SJCRH30 (cell line): ENCODE measurements around the gene BRMS1L. TPM values are rescaled to one million over a fixed set of nuclear protein-coding genes. Genes with fewer than 3 reads are reported as not detected.
"Not testable (repeated sequence)": the region's sequence is repeated elsewhere in the genome, so short reads cannot be mapped to it uniquely, and the experiment has no call there.

Experiments
- DNase-seq, 2 experiments: peaks; one replicate each; pipeline ENCODE4 v3.0.0-alpha.2; 2015 to 2020
- H3K27ac ChIP-seq: fragments of 250-450 bp; sonication (Bioruptor Pico); 2 replicates; pipeline ENCODE4 v1.5.1; 2020; ENCODE audit warnings: mild to moderate bottlenecking, moderate library complexity
- H3K27me3 ChIP-seq: fragments of 250-450 bp; sonication (Bioruptor Pico); 2 replicates; pipeline ENCODE4 v1.5.1; 2020; ENCODE audit warnings: mild to moderate bottlenecking, moderate library complexity
- H3K36me3 ChIP-seq: fragments of 250-450 bp; sonication (Bioruptor Pico); 2 replicates; pipeline ENCODE4 v1.5.1; 2020; ENCODE audit warnings: mild to moderate bottlenecking, moderate library complexity
- H3K4me1 ChIP-seq: fragments of 250-450 bp; sonication (Bioruptor Pico); 2 replicates; pipeline ENCODE4 v1.5.1; 2020; ENCODE audit warnings: mild to moderate bottlenecking, moderate library complexity
- H3K4me3 ChIP-seq: fragments of 250-450 bp; sonication (Bioruptor Pico); 2 replicates; pipeline ENCODE4 v1.5.1; 2020; ENCODE audit warnings: mild to moderate bottlenecking, moderate library complexity
- H3K9me3 ChIP-seq: fragments of 250-450 bp; sonication (Bioruptor Pico); replicated peaks from 2 replicates; pipeline ENCODE4 v1.5.1; 2020; ENCODE audit warnings: mild to moderate bottlenecking, moderate library complexity
- total RNA-seq: library from RNA; depleted of rRNA; stranded (reverse); fragments of >200 nt; shearing (Covaris generic); gene quantifications from 2 replicates; pipeline ENCODE4 v1.2.3, GENCODE V29; 2014

BRMS1L gene
- total RNA-seq, 1 experiment from 2014 or later = 19.7 TPM

DNA sequence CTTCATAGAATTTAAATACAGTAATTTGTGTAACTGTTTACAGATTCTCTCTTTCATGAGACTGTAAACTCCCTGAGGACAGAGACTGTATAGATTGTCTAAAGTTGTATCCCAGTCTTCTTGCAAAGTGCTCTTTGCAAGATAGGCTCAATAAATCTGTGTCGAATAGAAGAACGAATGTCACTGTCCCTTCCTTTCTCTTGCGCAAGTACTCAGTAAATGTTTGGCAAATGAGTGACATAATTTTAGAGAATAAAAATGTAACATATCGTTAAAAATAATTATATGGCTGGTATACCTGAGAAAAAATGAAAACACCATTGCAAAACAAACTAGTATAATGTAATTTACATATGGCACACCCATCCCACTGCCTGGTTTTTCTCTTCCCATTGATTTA is 15.2 kb upstream of the BRMS1L start:
- no peak overlapping the region for H3K4me3 ChIP-seq
- no peak overlapping the region for H3K27ac ChIP-seq

DNA sequence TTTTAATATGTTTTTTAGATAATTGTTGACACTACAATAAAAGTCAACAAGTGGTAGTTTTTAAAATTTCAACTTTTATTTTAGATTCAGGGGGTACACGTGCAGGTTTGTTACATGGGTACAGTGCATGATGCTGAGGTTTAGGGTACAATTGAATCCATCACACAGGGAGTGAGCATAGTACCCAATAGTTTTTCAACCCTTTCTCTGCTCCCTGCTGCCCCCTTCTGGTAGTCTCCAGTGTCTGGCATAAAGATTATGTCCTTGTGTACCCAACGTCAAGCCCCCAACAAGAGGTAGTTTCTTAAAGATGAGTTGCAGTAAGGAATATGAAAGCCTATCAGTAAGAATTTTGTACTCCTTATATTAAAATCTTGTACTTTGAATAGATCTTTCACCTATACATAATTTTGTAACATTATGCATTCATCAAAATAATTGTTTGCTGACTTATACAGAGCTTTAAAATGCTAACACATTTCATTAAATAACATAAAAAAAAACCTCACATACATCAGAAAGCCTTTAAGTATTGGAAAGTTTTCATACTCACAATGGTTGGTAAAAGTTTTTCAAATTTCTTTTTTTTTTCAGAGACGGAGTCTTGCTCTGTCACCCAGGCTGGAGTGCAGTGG is 11.7 kb upstream of the BRMS1L start:
- H3K4me1 ChIP-seq = no peaks in the 10 kb centered on the region
- no peak overlapping the region for H3K27ac ChIP-seq
- H3K36me3 ChIP-seq = no peaks in the 10 kb centered on the region
- no peak overlapping the region for H3K4me3 ChIP-seq
- no peaks in the 10 kb centered on the region for H3K9me3 ChIP-seq
- H3K27me3 ChIP-seq = no peaks in the 10 kb centered on the region
- peak; percentile 75 to 90 for DNase-seq

More for the DNA sequence above, 15.2 kb upstream of the BRMS1L start:
- no peak for DNase-seq
- Histone ChIP-seq H3K27me3 (no peaks in the 10 kb centered on the region), H3K4me1 (peaks cover 6% of the 10 kb centered on the region; the same call in 1 of the 2 replicates), H3K9me3 (no peaks in the 10 kb centered on the region), H3K36me3 (no peaks in the 10 kb centered on the region)

DNA sequence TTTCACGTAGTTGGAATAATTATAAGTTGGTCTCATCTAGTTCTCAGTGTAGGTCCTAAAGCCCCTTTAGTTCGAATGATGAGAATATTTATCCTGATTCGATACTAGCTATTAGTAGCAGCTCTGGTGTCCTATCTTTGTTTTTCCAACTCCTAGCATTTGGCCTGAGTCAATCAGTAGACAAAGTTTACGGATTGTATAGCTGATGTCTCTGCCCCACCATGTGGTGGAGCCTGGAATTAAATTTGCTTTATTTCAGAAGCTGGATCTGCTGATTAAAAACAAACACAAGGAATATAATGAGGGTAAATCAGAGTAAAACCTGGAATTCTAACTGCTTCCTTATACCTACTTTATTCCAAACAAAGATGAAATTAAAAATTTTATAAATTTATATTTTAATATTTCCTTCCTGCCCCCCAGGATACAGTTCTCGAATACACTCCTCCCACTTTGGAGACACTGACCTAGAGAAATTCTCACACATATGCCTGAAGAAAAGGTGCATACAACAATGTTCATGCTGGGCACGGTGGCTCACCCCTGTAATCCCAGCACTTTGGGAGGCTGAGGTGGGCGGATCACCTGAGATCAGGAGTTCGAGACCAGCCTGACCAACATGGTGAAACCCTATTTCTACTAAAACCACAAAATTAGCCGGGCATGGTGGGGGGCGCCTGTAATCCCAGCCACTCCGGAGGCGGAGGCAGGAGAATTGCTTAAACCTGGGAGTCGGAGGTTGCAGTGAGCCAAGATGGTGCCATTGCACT is 7.6 kb upstream of the BRMS1L start:
- no peaks in the 10 kb centered on the region for H3K9me3 ChIP-seq
- peak; percentile 30 to 68 for DNase-seq
- no peak overlapping the region for H3K4me3 ChIP-seq
- H3K27me3 ChIP-seq = no peaks in the 10 kb centered on the region
- H3K4me1 ChIP-seq = no peaks in the 10 kb centered on the region
- no peak overlapping the region for H3K27ac ChIP-seq
- H3K36me3 ChIP-seq = no peaks in the 10 kb centered on the region

DNA sequence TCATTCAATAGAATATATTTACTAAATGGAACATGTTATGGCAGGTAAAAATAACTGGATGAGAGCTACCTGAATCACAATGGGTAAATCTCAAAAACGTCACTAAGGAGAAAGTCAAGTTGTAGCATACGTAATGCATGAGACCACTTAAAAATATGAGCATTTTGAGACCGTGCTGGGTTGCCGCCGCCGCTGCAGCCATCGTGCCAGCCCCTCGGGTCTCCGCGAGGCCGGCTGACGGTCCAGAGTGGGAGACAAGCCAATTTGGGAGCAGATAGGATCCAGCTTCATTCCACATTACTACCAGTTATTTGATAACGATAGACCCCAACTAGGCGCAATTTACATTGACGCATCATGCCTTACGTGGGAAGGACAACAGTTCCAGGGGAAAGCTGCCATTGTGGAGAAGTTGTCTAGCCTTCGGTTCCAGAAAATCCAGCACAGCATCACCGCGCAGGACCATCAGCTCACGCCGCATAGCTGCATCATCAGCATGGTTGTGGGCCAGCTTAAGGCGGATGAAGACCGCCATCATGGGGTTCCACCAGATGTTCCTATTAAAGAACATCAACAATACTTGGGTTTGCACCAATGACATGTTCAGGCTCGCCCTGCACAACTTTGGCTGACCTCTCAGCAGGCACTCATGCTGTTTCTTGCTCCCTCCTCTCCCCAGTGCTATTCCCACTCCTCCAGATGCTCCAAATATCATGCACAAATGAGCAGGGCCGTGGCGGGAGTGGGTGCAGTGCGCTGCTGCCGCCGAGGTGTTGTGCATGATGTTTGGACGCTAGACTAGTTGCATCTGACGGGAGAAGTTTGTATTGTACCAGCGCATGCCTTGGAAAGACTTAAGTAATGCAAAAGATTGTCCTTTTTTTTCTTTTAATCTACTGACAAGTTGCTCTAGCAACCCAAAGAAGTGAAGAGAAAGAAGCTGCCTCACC is 6.3 kb upstream of the BRMS1L start:
- Histone ChIP-seq H3K4me1 (no peaks in the 10 kb centered on the region), H3K4me3 (no peak overlapping the region), H3K36me3 (no peaks in the 10 kb centered on the region), H3K27me3 (no peaks in the 10 kb centered on the region), H3K27ac (no peak overlapping the region), H3K9me3 (no peaks in the 10 kb centered on the region)
- DNase-seq = no peak

DNA sequence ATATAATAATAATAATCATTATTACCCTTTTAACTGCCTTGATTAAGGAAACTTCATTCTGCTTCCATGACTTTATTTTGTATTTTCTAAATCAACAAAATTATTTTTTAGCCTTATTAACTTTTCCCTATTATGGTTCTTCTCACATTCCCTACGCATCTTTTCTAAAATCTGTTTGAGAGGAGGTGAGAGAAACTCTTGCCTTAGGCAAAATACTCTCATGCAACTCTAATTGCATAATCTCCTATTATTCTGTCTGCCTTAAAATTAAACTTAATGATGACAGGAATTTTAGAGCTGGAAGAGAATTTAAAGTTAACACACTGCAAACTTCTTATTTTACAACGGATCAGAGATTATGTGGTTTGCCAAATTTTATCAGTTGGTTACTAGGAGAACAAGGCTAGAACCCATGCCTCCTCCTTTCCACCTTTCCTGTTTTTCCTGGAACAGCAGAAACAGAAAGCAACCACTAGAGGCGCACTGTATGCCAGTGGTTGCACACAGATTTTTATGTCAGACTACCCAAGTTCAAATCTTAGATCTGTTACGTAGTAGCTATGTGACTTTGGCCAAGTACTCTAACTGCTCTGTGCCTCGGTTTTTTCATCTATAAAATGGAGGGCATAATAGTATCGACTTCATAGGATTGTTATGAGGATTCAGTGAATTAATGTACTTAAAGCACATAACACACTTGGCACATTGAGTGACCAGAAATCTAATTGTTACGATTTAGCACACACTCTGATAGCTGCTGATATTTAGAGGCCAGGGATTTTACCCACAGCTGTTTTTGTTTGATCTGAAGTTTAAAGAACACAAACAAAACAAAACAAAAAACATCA is 4.3 kb upstream of the BRMS1L start:
- H3K4me1 ChIP-seq = no peaks in the 10 kb centered on the region
- no peak overlapping the region for H3K27ac ChIP-seq
- no peaks in the 10 kb centered on the region for H3K36me3 ChIP-seq
- no peaks in the 10 kb centered on the region for H3K9me3 ChIP-seq
- H3K27me3 ChIP-seq = no peaks in the 10 kb centered on the region
- DNase-seq = peak in 1 of 2 experiments; percentile 59
- H3K4me3 ChIP-seq = no peak overlapping the region

DNA sequence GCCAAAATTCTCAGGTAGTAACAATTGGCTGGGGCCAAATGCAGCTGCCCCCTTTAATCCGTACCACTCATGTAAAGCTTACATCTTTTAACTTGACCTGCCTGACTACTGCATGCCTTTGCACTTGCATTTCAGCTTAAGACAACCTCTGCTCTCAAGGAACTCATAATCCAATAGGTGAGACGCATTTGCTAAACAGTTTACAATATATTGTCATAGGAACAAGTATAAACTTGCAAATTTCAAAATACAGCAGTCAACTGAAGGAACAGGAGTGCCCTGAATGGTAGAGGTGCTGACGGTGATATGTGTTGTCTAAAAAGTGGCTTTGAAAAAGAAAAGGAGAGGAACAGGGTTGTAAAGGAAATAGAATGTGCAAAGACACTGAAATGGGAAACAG is 3.6 kb upstream of the BRMS1L start:
- Histone ChIP-seq H3K4me1 (no peaks in the 10 kb centered on the region), H3K36me3 (no peaks in the 10 kb centered on the region), H3K27me3 (no peaks in the 10 kb centered on the region), H3K27ac (no peak overlapping the region), H3K9me3 (no peaks in the 10 kb centered on the region), H3K4me3 (no peak overlapping the region)
- DNase-seq = no peak

DNA sequence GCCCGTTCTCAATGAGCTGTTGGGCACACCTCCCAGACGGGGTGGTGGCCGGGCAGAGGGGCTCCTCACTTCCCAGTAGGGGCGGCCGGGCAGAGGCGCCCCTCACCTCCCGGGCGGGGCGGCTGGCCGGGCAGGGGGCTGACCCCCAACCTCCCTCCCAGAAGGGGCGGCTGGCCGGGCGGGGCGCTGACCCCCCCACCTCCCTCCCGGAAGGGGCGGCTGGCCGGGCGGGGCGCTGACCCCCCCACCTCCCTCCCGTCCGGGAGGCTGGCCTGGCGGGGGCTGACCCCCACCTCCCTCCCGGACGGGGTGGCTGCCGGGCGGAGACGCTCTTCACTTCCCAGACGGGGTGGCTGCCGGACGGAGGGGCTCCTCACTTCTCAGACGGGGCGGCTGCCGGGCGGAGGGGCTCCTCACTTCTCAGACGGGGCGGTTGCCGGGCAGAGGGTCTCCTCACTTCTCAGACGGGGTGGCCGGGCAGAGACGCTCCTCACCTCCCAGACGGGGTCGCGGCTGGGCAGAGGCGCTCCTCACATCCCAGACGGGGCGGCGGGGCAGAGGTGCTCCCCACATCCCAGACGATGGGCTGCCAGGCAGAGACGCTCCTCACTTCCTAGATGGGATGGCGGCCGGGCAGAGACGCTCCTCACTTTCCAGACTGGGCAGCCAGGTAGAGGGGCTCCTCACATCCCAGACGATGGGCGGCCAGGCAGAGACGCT is 1.5 kb upstream of the BRMS1L start:
- DNase-seq, H3K27me3 ChIP-seq, H3K9me3 ChIP-seq, H3K4me3 ChIP-seq, H3K4me1 ChIP-seq, H3K27ac ChIP-seq, H3K36me3 ChIP-seq: not testable (repeated sequence)

DNA sequence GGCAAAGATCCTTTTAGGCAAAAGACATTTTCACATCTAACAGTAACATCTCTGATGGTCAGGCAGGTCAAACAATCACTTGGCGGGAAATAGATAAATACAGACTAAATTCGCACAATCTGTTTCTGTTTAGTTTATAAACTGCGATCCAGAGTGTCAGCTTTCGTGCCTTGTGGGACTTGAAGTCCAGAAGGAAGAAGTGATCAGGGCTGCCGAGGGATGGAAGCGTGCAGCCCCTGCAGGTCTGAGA is 245 bp upstream of the BRMS1L start:
- Histone ChIP-seq H3K4me3 (peak overlapping the region; percentile 73), H3K9me3 (no peaks in the 10 kb centered on the region), H3K36me3 (no peaks in the 10 kb centered on the region), H3K4me1 (no peaks in the 10 kb centered on the region), H3K27ac (peak overlapping the region; percentile 37; the same call in 1 of the 2 replicates), H3K27me3 (no peaks in the 10 kb centered on the region)
- DNase-seq = no peak

DNA sequence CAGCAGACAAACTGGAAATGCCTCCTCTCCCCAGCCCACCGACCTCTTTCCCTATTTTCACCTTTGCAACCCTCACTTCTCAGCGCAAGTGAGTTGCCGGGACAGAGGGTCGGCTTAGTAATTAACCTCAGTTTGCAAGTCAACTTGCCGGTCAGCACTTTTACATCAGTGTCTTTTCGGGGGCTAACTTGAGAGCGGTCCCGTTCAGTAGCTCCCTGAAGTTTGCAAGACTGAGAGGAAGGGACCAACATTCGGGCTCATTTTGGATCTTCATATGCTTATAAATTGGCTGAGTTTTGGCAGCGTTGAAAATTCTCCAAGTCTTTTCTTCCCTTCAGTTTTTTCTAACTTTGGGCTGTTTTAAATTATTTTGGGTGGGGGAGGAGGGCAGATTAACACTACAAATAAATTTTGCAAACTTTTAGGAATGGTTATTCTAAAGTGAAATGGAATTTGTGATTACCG is 846 bp downstream of the BRMS1L start:
- peak overlapping the region; percentile 84 for H3K27ac ChIP-seq
- H3K36me3 ChIP-seq = peaks cover 5% of the 10 kb centered on the region
- DNase-seq = no peak

DNA sequence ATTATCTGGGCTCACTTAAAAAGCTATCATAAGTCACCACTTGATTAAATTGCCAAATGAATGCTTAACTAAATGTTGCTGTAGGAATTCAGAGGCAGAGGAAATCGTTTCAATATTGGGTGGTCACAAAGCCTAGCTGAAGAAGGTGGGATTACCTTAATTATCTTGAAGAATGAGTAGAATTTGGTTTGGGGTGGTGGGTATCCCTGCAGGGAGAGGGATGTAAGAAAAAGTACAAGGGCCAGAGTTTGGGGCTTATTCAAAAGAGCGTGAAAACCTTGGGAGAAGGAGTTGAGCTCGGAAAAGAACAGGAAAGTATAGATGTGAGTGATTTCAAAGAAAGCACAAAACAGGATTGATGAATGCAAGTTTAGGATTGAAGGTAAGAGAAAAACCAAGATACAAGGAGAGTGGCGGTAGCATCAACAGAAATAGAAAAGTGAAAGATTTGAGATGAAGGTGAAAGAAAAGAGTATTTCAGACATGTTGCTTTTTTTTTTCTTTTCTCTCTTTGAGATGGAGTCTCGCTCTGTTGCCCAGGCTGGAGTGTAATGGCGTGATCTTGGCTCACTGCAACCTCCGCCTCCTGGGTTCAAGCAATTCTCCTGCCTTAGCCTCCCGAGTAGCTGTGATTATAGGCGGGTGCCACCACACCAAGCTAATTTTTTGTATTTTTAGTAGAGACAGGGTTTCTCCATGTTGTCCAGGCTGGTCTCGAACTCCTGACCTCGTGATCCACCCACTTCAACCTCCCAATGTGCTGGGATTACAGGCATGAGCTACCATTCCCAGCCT is 1.7 kb downstream of the BRMS1L start:
- Histone ChIP-seq H3K27me3 (no peaks in the 10 kb centered on the region), H3K27ac (no peak overlapping the region), H3K9me3 (no peaks in the 10 kb centered on the region), H3K4me3 (peak overlapping the region; percentile 73), H3K36me3 (peaks cover 9% of the 10 kb centered on the region), H3K4me1 (no peaks in the 10 kb centered on the region)
- DNase-seq = no peak

More for the DNA sequence above, 846 bp downstream of the BRMS1L start:
- Histone ChIP-seq H3K4me3 (peak overlapping the region; percentile 73), H3K4me1 (no peaks in the 10 kb centered on the region), H3K27me3 (no peaks in the 10 kb centered on the region), H3K9me3 (no peaks in the 10 kb centered on the region)

DNA sequence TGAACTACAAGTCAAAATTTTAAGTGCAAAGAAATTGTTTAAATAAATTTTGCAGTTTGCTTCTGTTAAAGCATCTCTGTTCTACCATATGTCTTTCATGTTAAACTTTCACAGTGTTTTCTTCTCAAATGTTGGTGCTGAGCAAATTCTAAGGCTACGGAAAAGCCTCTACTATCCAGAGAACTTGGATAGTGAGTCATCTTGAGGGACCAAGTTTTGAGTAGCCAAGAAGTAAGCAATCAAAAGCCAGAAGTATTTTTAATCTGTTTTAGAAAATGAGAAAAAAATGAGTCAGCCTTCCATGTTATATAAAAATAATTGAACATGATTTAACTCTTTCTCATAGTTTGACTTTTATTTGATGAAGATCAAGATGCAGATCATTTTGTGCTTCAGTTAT is 3.3 kb downstream of the BRMS1L start:
- no peak overlapping the region for H3K4me3 ChIP-seq
- H3K27ac ChIP-seq = no peak overlapping the region
- no peak for DNase-seq
- no peaks in the 10 kb centered on the region for H3K27me3 ChIP-seq
- H3K4me1 ChIP-seq = no peaks in the 10 kb centered on the region
- H3K36me3 ChIP-seq = peaks cover 18% of the 10 kb centered on the region
- no peaks in the 10 kb centered on the region for H3K9me3 ChIP-seq

DNA sequence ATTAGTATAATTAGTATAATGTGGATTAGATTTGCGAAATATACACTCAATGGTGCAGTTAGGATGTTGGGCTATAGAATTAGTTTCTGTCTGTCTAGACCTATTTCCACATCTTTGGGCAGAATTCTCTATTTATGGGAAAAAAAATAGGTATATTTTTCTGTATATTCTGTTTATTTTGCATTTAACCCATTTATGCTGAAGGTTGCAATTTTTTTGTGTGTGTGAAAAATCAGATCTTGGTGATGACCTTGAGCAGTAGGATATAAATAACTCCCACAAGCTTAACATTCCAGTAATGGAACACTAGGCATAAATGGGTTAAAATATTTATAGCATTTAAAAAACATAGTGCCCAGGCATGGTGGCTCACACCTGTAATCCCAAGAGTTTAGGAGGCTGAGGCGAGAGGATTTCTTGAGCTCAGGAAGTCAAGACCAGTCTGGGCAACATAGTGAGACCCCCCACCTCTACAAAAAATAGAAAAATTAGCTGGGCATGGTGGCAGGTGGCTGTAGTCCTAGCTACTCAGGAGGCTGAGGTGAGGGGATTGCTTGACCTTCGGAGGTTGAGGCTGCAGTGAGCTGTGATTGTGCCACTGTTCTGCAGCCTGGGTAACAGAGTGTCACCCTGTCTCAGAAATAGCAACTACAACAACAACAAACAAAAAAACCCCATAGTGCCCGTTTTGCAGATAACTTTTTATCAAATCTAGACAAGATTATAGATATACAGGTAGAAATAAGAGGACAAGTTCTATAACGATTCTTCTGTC is 9.3 kb downstream of the BRMS1L start:
- Histone ChIP-seq H3K27ac (no peak overlapping the region), H3K4me3 (no peak overlapping the region), H3K27me3 (no peaks in the 10 kb centered on the region), H3K4me1 (no peaks in the 10 kb centered on the region), H3K36me3 (peaks cover 58% of the 10 kb centered on the region), H3K9me3 (peaks cover 14% of the 10 kb centered on the region)
- no peak for DNase-seq

DNA sequence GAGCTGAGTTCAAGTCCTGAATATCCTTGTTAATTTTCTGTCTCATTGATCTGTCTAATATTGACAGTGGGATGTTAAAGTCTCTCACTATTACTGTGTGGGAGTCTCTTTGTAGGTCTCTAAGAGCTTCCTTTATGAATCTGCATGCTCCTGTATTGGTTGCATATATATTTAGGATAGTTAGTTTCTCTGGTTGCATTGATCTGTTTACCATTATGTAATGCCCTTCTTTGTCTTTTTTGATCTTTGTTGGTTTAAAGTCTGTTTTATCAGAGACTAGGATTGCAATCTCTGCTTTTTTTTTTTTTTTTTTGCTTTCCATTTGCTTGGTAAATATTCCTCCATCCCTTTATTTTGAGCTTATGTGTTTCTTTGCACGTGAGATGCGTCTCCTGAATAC is 15.6 kb downstream of the BRMS1L start:
- H3K36me3 ChIP-seq = peaks cover 73% of the 10 kb centered on the region
- not testable (repeated sequence) for H3K27ac ChIP-seq, DNase-seq, H3K4me3 ChIP-seq, H3K4me1 ChIP-seq, H3K27me3 ChIP-seq
- H3K9me3 ChIP-seq = peaks cover 22% of the 10 kb centered on the region
